ENCODE measurements around the gene NIN. TPM values are rescaled to one million over a fixed set of nuclear protein-coding genes. Genes with fewer than 3 reads are reported as not detected.

Gene NIN
- total RNA-seq, 1 donor from 2014 or later = 45.4 TPM

- no peaks in the 10 kb centered on the region for H3K27me3 ChIP-seq (ENCODE audit: insufficient read depth, low read length)
- H3K4me1 ChIP-seq (ENCODE audit: insufficient read depth, low read length) = peaks cover 19% of the 10 kb centered on the region
- Mint-ChIP-seq H3K4me3 (ENCODE audit: unreplicated experiment) (peak overlapping the region; percentile 97), H3K36me3 (ENCODE audit: low read depth, unreplicated experiment) (peaks cover 2% of the 10 kb centered on the region), H3K4me1 (ENCODE audit: low read depth, unreplicated experiment) (peaks cover 19% of the 10 kb centered on the region), H3K9me3 (ENCODE audit: unreplicated experiment) (no peaks in the 10 kb centered on the region), H3K27ac (ENCODE audit: unreplicated experiment) (peak overlapping the region; percentile 55), H3K27me3 (ENCODE audit: low read depth, unreplicated experiment) (peaks cover 6% of the 10 kb centered on the region)
- DNase-seq (ENCODE audit: low read depth) (no peak), FAIRE-seq (no peak)
- peak overlapping the region; percentile 90 for H3K4me2 ChIP-seq (ENCODE audit: low read length)
- peak overlapping the region; percentile 83 for H3K4me3 ChIP-seq (ENCODE audit: insufficient read depth, low read depth, low read length)
- H3K79me2 ChIP-seq (ENCODE audit: insufficient read depth, low read length) = peaks cover 60% of the 10 kb centered on the region
- no peak overlapping the region for H3K27ac ChIP-seq (ENCODE audit: low read depth, low read length)
- TF ChIP-seq EZH2 (IDR thresholded peaks at IDR 0.05; ENCODE audit: insufficient read depth, low read length) = no peak
- TF ChIP-seq CTCF (IDR thresholded peaks at IDR 0.05; ENCODE audit: insufficient read depth, low read depth, low read length) = no peak
- no peaks in the 10 kb centered on the region for H3K9me3 ChIP-seq (ENCODE audit: insufficient read depth, low read depth, low read length)
- no peaks in the 10 kb centered on the region for H3K36me3 ChIP-seq (ENCODE audit: insufficient read depth, low read length)
- peak overlapping the region; percentile 75 for H3K9ac ChIP-seq (ENCODE audit: low read length)
- H2AFZ ChIP-seq (ENCODE audit: low read depth, low read length) = no peak overlapping the region
- H4K20me1 ChIP-seq (ENCODE audit: insufficient read depth, low read length) = peaks cover 63% of the 10 kb centered on the region
Measured at GRCh38 chr14:50828721-50829488, 2.1 kb downstream of the NIN start.

GRCh38 chr14:50826681-50827080, 4.3 kb downstream of the NIN start:
- H3K79me2 ChIP-seq (ENCODE audit: insufficient read depth, low read length) = peaks cover 82% of the 10 kb centered on the region
- H3K27me3 ChIP-seq (ENCODE audit: insufficient read depth, low read length) = no peaks in the 10 kb centered on the region

More at GRCh38 chr14:50826681-50827080, 4.3 kb downstream of the NIN start:
- no peak overlapping the region for H3K27ac Mint-ChIP-seq (ENCODE audit: unreplicated experiment)
- Histone ChIP-seq H3K4me3 (ENCODE audit: insufficient read depth, low read depth, low read length) (no peak overlapping the region), H2AFZ (ENCODE audit: low read depth, low read length) (no peak overlapping the region), H3K4me2 (ENCODE audit: low read length) (no peak overlapping the region), H3K27ac (ENCODE audit: low read depth, low read length) (no peak overlapping the region), H3K36me3 (ENCODE audit: insufficient read depth, low read length) (no peaks in the 10 kb centered on the region), H3K9me3 (ENCODE audit: insufficient read depth, low read depth, low read length) (no peaks in the 10 kb centered on the region), H3K4me1 (ENCODE audit: insufficient read depth, low read length) (peaks cover 35% of the 10 kb centered on the region), H3K9ac (ENCODE audit: low read length) (no peak overlapping the region), H4K20me1 (ENCODE audit: insufficient read depth, low read length) (peaks cover 86% of the 10 kb centered on the region)
- no peak overlapping the region for H3K4me3 Mint-ChIP-seq (ENCODE audit: unreplicated experiment)
- H3K9me3 Mint-ChIP-seq (ENCODE audit: unreplicated experiment) = no peaks in the 10 kb centered on the region
- peaks cover 2% of the 10 kb centered on the region for H3K36me3 Mint-ChIP-seq (ENCODE audit: low read depth, unreplicated experiment)
- FAIRE-seq (no peak), DNase-seq (ENCODE audit: low read depth) (no peak)
- H3K4me1 Mint-ChIP-seq (ENCODE audit: low read depth, unreplicated experiment) = peaks cover 31% of the 10 kb centered on the region
- no peak for TF ChIP-seq CTCF (IDR thresholded peaks at IDR 0.05; ENCODE audit: insufficient read depth, low read depth, low read length)
- TF ChIP-seq EZH2 (IDR thresholded peaks at IDR 0.05; ENCODE audit: insufficient read depth, low read length) = no peak
- H3K27me3 Mint-ChIP-seq (ENCODE audit: low read depth, unreplicated experiment) = no peaks in the 10 kb centered on the region

Measured in astrocyte (in vitro differentiated cells and primary cell).